Gastroesophageal sphincter (tissue), 4 donors: Measurements from ENCODE around the gene EVPL. TPM values are rescaled to one million over a fixed set of nuclear protein-coding genes. Genes with fewer than 3 reads are reported as not detected.

Experiments used
- ATAC-seq: fragments of 150-250 bp; one replicate; pipeline ENCODE4 v1.9.1; 2016; ENCODE audit warnings: mild to moderate bottlenecking, moderate library complexity
- H3K27ac ChIP-seq, 4 donors: fragments of 200-600 bp; sonication (generic) in 3 of 4; 1 replicate in 3 of 4; 2 replicates in 1 of 4; pipeline ENCODE4 v1.5.1; 2016 to 2019
- H3K27me3 ChIP-seq: fragments of 200-600 bp; sonication (generic); one replicate; pipeline ENCODE4 v1.5.1; 2019
- H3K36me3 ChIP-seq, 2 donors: fragments of 200-600 bp; sonication (generic); one replicate each; pipeline ENCODE4 v1.5.1; 2019; ENCODE audit warnings: control low read depth in 1 of 2
- H3K4me1 ChIP-seq, 3 donors: fragments of 200-600 bp; sonication (generic); 1 replicate in 2 of 3; 2 replicates in 1 of 3; pipeline ENCODE4 v1.5.1; 2016 to 2019; ENCODE audit warnings: control low read depth in 2 of 3
- H3K4me3 ChIP-seq, 2 donors: fragments of 200-600 bp; sonication (generic); one replicate each; pipeline ENCODE4 v1.5.1; 2019; ENCODE audit warnings: mild to moderate bottlenecking in 1 of 2, moderate library complexity in 1 of 2
- H3K9me3 ChIP-seq, 3 donors: fragments of 200-600 bp; sonication (generic); one replicate each; pipeline ENCODE4 v1.5.1; 2017 to 2019; ENCODE audit warnings: control low read depth in 2 of 3
- CTCF ChIP-seq, 4 experiments: fragments of 200-600 bp in 2 of 4; fragments of 450-650 bp in 2 of 4; sonication (generic) in 1 of 4; IDR thresholded peaks; one replicate each; pipeline ENCODE4 v1.5.1; 2017 to 2019; ENCODE audit warnings: antibody characterized with exemption in 4 of 4, mild to moderate bottlenecking in 2 of 4, moderate library complexity in 2 of 4
- EP300 ChIP-seq: sonication (generic); formaldehyde crosslinking; IDR thresholded peaks from one replicate; pipeline ENCODE4 v1.6.1; 2017; ENCODE audit warnings: antibody characterized with exemption, mild to moderate bottlenecking
- POLR2A ChIP-seq, 2 donors: fragments of 450-650 bp; IDR thresholded peaks; one replicate each; pipeline ENCODE4 v1.6.1; 2017; ENCODE audit warnings: antibody characterized with exemption in 2 of 2, mild to moderate bottlenecking in 2 of 2, moderate library complexity in 1 of 2
- POLR2AphosphoS5 ChIP-seq: sonication (generic); formaldehyde crosslinking; IDR thresholded peaks from one replicate; pipeline ENCODE4 v1.6.1; 2017; ENCODE audit warnings: antibody characterized with exemption
- WGBS, 2 donors: methylation state at CpG; one replicate each; pipeline ENCODE4 v1.1.5; 2018; ENCODE audit warnings: low coverage in 1 of 2; 5-methylcytosine and 5-hydroxymethylcytosine counted together
- total RNA-seq, 4 donors: library from RNA; depleted of rRNA; stranded (reverse); fragments of >200 nt; gene quantifications; one replicate each; pipeline ENCODE4 v1.1.0, GENCODE V29; 2016

Gene EVPL
- total RNA-seq, 4 donors from 2014 or later = 1.3 to 6.1 (median 3.1) TPM

- WGBS, 2 donors = 74 to 86% methylated on average over 4 to 7 of the region's 20 CpGs
- TF ChIP-seq POLR2AphosphoS5 (no peak), POLR2A (IDR thresholded peaks at IDR 0.05) (no peak), CTCF (IDR thresholded peaks at IDR 0.05) (no peak), EP300 (no peak)
- Histone ChIP-seq H3K27me3 (no peaks in the 10 kb centered on the region), H3K27ac (no peak overlapping the region), H3K9me3 (no peaks in the 10 kb centered on the region), H3K4me3 (no peak overlapping the region), H3K36me3 (no peaks in the 10 kb centered on the region), H3K4me1 (peaks cover 0 to 14% (median 11%) of the 10 kb centered on the region in 3 donors)
- no peak for ATAC-seq
Observed at GRCh38 chr17:76032073-76032779, 5.1 kb upstream of the EVPL start.

GRCh38 chr17:76026714-76027158, 370 bp downstream of the EVPL start:
- WGBS, 2 donors = 60% methylated on average over 1 of the region's 15 CpGs; no CpG with 5 or more reads in 1 of the 2 donors
- no peak for ATAC-seq
- H3K27me3 ChIP-seq = peaks cover 10% of the 10 kb centered on the region
- no peaks in the 10 kb centered on the region for H3K36me3 ChIP-seq
- H3K4me3 ChIP-seq = no peak overlapping the region
- H3K9me3 ChIP-seq = no peaks in the 10 kb centered on the region
- TF ChIP-seq POLR2AphosphoS5 = no peak
- no peaks in the 10 kb centered on the region for H3K4me1 ChIP-seq
- no peak overlapping the region for H3K27ac ChIP-seq

GRCh38 chr17:76025294-76025693, 1.8 kb downstream of the EVPL start:
- H3K4me1 ChIP-seq = no peaks in the 10 kb centered on the region
- H3K27ac ChIP-seq = no peak overlapping the region
- no peak overlapping the region for H3K4me3 ChIP-seq
- no peaks in the 10 kb centered on the region for H3K9me3 ChIP-seq
- no peaks in the 10 kb centered on the region for H3K36me3 ChIP-seq
- H3K27me3 ChIP-seq = peaks cover 16% of the 10 kb centered on the region
- no peak for ATAC-seq
- no peak for TF ChIP-seq POLR2AphosphoS5
- no peak for TF ChIP-seq POLR2A (IDR thresholded peaks at IDR 0.05)
- TF ChIP-seq CTCF (IDR thresholded peaks at IDR 0.05) = no peak
- no peak for TF ChIP-seq EP300
- 80% methylated on average over 1 of the region's 12 CpGs; no CpG with 5 or more reads in 1 of the 2 donors for WGBS, 2 donors

GRCh38 chr17:76024353-76024752, 2.8 kb downstream of the EVPL start:
- WGBS, 2 donors = no CpG with 5 or more reads among the region's 9 CpGs
- H3K27me3 ChIP-seq = peaks cover 16% of the 10 kb centered on the region
- no peak overlapping the region for H3K27ac ChIP-seq
- no peak overlapping the region for H3K4me3 ChIP-seq
- H3K36me3 ChIP-seq = no peaks in the 10 kb centered on the region
- TF ChIP-seq CTCF (IDR thresholded peaks at IDR 0.05) = no peak
- TF ChIP-seq POLR2AphosphoS5 = no peak
- no peak for TF ChIP-seq EP300
- no peak for TF ChIP-seq POLR2A (IDR thresholded peaks at IDR 0.05)
- H3K4me1 ChIP-seq = no peaks in the 10 kb centered on the region
- no peaks in the 10 kb centered on the region for H3K9me3 ChIP-seq
- ATAC-seq = no peak

GRCh38 chr17:76023900-76024237, 3.2 kb downstream of the EVPL start:
- H3K36me3 ChIP-seq = no peaks in the 10 kb centered on the region
- H3K27me3 ChIP-seq = peaks cover 16% of the 10 kb centered on the region
- 100% methylated on average over 2 of the region's 9 CpGs; no CpG with 5 or more reads in 1 of the 2 donors for WGBS, 2 donors

More at GRCh38 chr17:76023900-76024237, 3.2 kb downstream of the EVPL start:
- Histone ChIP-seq H3K27ac (no peak overlapping the region), H3K9me3 (no peaks in the 10 kb centered on the region), H3K4me1 (no peaks in the 10 kb centered on the region), H3K4me3 (no peak overlapping the region)
- no peak for ATAC-seq
- no peak for TF ChIP-seq CTCF (IDR thresholded peaks at IDR 0.05)
- TF ChIP-seq POLR2AphosphoS5 = no peak
- no peak for TF ChIP-seq POLR2A (IDR thresholded peaks at IDR 0.05)
- no peak for TF ChIP-seq EP300
